GM20000 (cell line): ENCODE results near the gene NACC2.

Source experiments
- DNase-seq: peaks from one replicate; pipeline ENCODE4 v3.0.0; 2012; ENCODE audit warnings: low spot score
- TF ChIP-seq, protein P1 (sequence below): IDR thresholded peaks from 2 replicates; pipeline ENCODE4 v1.5.1; 2012; ENCODE audit warnings: mild to moderate bottlenecking, control low read depth; ENCODE audit errors: extremely low read depth, missing control alignments

The NACC2 gene

DNA sequence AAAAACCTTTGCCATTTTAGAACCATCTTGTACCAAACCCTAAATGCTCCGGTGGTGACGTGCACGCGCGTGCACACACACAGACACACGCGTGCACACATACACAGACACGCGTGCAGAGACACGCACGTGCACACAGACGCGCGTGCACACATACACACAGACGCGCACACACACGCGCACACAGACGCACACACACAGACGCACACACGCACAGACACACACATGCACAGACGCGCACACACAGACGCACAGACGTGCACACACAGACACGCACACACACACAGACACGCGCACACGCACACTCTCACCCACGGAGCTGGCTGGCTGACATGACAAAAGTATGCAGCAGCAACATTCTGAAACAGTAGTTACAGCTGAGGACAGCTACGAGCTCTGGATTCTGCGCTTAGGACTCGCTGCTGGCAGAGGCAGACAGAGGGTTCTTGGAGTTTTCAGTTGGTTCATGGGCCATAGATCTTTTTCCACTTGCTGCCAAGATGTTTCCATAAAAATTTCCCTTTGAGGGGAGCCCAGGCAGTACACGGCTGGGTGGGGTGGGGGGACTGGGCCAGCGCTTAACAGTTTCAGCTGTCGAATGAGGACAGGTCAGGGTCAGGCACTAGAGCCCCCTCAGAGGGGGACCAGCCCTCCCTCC, 87.7 kb downstream of the NACC2 start:
- TF ChIP-seq, protein P1, sequence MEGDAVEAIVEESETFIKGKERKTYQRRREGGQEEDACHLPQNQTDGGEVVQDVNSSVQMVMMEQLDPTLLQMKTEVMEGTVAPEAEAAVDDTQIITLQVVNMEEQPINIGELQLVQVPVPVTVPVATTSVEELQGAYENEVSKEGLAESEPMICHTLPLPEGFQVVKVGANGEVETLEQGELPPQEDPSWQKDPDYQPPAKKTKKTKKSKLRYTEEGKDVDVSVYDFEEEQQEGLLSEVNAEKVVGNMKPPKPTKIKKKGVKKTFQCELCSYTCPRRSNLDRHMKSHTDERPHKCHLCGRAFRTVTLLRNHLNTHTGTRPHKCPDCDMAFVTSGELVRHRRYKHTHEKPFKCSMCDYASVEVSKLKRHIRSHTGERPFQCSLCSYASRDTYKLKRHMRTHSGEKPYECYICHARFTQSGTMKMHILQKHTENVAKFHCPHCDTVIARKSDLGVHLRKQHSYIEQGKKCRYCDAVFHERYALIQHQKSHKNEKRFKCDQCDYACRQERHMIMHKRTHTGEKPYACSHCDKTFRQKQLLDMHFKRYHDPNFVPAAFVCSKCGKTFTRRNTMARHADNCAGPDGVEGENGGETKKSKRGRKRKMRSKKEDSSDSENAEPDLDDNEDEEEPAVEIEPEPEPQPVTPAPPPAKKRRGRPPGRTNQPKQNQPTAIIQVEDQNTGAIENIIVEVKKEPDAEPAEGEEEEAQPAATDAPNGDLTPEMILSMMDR: no peak
- DNase-seq: no peak

DNA sequence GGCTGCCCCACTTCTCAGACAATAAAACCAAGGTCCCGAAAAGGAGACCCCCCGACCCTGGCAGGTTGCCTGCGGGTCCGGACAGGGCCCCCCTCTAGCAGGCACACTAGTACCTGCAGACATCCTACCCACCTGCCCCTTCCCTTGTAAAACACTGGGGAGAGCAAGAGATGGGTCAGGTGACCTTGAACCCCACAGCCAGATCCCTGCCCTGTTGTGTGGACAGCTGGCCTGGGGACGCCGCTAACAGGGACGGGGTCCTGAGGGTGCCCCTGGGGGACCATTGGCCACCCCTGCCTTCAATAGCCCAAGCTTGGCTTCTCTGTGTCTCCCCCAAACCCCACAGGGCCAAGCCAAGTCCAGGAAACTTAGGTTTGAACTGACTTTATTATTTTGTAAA, 88.9 kb downstream of the NACC2 start:
- TF ChIP-seq, protein P1: no peak
- no peak for DNase-seq

DNA sequence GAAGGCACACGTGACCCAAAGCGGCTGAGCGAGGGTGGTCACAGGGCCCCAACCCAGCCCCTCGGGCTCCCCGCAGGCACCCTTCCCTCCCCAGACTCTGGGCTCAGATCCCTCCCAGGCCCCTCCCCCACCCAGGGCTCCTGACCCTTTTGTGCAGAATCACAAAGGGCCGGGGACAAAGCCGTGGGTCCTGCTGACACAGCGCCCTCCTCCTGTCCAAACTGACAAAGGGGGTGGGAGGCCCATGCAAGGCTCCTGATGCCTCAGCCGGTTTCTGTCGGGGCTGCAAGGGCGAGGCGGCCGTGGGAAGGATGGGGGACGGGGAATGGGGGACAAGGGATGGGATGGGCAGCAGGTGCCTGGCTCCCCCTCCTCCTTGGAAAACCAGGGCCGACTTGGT, 90.4 kb downstream of the NACC2 start:
- no peak for DNase-seq

DNA sequence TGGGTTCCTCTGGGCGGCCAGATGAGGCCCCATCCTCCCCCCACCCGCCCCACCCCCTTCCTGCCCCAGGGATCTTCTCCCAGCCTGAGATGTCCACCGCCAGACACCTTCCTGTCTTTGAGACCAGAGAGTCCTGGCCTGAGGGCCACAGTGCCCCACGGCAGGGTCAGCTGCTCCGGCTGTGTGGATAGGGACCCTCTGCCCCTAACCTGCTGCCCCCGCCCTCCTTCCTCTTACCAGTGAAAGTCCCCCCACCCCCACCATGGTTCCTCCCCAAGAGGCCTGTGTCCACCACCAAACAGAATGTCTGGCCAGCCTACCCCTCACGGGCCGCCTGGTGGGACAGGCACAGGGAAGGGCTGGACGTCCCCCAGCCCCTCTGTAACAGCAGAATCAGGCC, 90.9 kb downstream of the NACC2 start:
- DNase-seq: no peak
- TF ChIP-seq, protein P1: no peak

More for the DNA sequence above, 90.4 kb downstream of the NACC2 start:
- TF ChIP-seq, protein P1: no peak

DNA sequence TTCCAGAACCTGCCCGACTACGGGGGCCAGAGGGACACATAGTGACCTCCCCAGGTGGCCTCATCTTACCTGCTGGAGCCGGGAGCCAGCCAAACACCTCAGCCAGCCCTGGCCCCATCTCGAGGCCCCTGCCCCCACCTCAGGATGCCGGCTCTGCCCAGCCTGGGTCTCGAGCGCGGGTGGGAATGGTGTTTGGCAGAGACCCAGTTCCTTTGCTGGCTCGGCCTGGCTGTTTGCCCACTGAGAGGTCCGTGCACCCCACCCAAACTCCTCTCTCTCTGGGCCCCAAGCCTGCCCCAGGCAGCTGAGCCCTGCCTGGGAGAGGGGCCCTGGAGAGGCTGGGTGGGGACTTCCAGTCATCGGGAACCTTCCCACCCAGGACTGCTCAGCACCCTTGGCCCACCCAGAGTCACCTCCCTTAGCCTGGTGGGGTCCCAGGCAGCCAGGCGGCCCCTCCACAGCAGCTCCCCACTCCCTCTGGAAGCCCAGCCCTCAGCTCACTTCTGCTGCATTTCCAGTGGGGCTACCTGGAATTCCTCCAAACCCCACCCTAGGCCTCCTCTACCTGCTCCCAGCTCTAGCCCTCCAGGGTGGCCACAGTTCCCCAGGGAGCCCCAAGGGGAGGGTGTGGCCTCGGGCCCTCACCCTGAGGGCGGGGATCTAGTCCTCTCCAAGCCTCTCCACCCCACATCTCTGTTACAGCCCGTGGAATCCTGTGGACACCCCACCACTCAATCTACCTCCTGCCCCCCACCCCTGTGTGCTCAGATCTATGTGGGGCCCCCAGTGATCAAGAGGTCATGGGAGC, 91.5 kb downstream of the NACC2 start:
- no peak for DNase-seq
- TF ChIP-seq, protein P1: no peak

DNA sequence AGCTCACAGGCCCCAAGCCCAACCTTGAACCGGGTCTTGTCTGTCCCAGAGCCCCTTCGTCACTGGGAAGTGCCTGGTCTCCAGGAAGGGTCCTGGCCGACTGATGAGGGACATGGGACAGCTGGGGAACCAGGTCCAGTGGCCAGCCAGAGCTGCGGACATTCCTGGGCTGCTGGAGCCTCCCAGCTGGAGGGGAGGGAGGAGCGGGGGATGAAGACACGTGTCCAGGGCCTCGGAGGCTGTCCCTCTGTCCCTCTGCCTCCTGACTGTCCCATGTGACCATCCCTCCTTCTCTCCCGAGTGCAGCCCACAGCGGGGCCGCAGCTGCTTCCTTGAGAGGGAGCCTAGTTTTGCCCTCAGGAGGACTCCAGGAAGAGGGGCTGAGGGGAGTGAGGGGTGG, 92.2 kb downstream of the NACC2 start:
- TF ChIP-seq, protein P1: no peak
- no peak for DNase-seq

DNA sequence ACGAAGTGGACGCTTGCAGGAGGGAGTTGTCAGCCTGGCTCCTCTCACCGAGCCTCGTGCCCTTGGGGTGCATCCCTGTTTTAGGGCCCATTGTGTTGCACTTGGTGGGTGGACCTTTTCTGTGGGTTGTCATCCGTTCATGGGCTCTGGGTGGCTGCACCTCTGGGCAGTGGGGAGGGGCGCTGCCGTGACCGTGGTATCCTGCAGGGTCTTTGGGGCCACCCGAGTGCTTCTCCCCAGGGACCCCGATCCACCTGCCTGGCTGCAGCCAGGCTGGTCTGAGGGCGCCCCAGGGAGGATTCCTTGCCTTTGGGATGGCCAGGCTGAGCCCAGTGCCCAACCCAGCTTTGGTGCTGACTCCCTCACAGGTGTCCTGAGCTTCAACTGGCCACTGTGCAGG, 92.9 kb downstream of the NACC2 start:
- TF ChIP-seq, protein P1: no peak

More for the DNA sequence above, 92.9 kb downstream of the NACC2 start:
- no peak for DNase-seq
